ENCODE data around the gene TRPV6. TPM values are rescaled to one million over a fixed set of nuclear protein-coding genes. Genes with fewer than 3 reads are reported as not detected.

Gene TRPV6
- total RNA-seq, 1 donor from 2014 or later, result under 0.01 TPM

- FAIRE-seq (no peak), DNase-seq (ENCODE audit: low spot score in 2 of 2) (no peak)
These were observed 14.1 kb downstream of the TRPV6 start for GRCh38 chr7:142871260-142872105.

GRCh38 chr7:142870566-142871259, 14.8 kb downstream of the TRPV6 start:
- no peak for FAIRE-seq

GRCh38 chr7:142870147-142870559, 15.4 kb downstream of the TRPV6 start:
- no peak for FAIRE-seq
- DNase-seq (ENCODE audit: low spot score in 2 of 2), result no peak

More at GRCh38 chr7:142870566-142871259, 14.8 kb downstream of the TRPV6 start:
- no peak for DNase-seq (ENCODE audit: low spot score in 2 of 2)

DNA sequence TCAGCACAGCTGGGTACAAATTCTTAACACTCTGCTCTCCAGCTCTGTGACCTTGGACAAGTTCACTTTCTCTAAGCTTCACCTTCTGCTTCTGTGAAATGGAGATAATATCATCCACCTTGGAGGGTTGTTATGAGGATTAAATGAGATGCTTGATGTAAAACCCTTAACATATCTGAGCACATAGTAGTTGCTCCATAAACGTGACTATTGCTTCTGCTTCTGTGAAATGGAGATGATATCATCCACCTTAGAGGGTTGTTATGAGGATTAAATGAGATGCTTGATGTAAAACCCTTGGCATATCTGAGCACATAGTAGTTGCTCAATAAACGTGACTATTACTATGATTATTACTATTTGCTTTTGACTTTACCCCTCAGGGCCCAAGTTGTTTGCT, 16.1 kb downstream of the TRPV6 start:
- no peak for FAIRE-seq
- no peak for DNase-seq (ENCODE audit: low spot score in 2 of 2)

DNA sequence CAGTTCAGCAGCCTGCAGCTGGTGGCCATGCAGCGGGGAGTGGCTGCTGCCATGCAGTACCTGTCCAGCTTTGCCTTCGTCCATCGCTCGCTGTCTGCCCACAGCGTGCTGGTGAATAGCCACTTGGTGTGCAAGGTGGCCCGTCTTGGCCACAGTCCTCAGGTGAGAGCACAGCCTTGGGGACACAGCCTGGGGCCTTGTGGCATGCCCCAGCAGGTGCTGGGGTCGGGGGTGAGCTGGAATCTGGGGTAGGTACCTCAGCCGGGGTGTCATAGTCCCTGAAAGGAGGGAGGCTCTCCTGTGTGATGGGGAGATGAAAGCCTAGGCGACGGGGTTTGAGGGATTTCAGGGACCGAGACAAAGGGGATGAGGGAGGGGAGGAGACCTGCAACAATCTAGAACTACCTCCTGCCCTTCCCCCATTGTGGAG, 16.5 kb downstream of the TRPV6 start:
- FAIRE-seq, result no peak
- no peak for DNase-seq (ENCODE audit: low spot score in 2 of 2)

DNA sequence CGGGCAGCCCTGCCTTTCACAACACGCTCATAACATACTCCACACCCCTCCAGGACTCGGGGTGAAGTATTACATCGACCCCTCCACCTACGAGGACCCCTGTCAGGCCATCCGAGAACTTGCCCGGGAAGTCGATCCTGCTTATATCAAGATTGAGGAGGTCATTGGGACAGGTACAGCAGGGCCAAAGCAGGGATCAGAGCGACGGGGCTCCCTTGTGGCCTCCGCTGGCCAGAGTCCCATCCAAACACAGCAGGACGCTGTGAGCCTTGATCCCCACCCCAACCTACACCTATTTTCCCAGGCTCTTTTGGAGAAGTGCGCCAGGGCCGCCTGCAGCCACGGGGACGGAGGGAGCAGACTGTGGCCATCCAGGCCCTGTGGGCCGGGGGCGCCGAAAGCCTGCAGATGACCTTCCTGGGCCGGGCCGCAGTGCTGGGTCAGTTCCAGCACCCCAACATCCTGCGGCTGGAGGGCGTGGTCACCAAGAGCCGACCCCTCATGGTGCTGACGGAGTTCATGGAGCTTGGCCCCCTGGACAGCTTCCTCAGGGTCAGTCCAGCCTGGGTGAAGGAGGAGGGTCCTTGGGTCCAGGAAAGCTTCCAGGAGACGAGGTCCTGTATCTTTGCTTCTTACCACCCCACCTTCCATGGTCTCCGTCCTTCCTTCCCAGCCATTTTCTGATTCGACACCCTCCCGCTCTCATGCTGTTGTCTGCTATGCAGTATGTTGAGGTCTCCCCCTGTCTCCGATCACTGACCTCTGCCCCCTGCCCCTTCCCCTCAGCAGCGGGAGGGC, 17.2 kb downstream of the TRPV6 start:
- FAIRE-seq (no peak), DNase-seq (ENCODE audit: low spot score in 2 of 2) (no peak)

DNA sequence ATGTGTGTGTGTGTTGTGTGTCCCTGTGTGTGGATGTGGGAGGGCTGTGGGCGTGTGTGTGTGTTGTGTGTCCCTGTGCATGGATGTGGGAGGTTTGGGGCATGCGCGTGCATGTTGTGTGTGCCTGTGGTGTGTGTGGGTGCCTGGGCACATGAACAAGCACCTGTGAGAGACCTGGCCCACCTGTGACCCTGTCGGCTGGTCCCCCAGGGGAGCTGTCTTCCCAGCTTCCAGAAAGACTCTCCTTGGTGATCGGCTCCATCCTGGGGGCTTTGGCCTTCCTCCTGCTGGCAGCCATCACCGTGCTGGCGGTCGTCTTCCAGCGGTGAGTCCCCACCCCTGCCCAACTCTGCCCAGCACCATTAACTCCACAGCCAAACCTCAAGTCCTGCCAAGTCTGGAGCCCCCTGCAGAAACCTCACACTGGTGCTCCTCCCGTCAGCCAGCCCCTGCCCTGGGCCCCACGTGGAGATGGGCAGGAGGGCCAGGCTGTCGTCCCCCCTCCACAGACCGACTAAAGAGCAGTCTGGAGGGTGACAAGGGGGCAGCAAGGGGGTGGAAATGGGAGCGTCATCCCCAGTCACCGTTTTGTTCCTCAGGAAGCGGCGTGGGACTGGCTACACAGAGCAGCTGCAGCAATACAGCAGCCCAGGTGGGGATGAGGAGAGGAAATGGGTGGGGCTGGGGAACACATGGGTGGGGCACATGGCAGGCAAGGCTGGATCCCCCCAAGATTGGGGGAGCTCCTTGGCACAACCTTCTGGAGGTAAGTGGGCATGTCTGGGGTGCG, 18.0 kb downstream of the TRPV6 start:
- DNase-seq (ENCODE audit: low spot score in 2 of 2) (no peak), FAIRE-seq (no peak)

GRCh38 chr7:142867097-142867378, 18.5 kb downstream of the TRPV6 start:
- no peak for FAIRE-seq

DNA sequence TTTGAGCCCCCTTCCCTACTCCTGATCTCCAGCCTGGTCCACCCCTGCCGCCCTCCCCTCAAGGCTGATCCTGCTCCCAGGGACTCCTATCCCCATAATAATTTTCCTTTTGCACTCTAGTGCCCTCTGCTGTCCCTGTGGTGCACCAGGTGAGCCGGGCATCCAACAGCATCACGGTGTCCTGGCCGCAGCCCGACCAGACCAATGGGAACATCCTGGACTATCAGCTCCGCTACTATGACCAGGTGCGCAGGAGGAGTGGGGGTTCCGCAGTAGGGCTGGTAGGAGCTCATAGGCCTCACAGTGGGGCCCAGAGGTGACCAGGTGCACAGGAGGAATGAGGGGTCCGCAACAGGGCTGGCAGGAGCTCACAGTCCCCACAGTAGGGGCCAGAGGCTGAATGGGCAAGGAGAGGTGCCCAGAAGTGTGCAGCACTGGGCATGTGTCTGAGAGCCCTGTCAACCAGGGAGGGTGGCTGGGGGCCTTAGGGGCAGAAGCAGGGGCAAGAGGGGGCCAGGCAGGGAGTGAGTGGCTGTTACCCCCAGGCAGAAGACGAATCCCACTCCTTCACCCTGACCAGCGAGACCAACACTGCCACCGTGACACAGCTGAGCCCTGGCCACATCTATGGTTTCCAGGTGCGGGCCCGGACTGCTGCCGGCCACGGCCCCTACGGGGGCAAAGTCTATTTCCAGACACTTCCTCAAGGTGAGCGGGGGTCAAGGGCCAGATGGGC, 19.0 kb downstream of the TRPV6 start:
- peak in 1 of 2 donors; percentile 51 for DNase-seq (ENCODE audit: low spot score in 2 of 2)
- FAIRE-seq, result no peak

More at GRCh38 chr7:142867097-142867378, 18.5 kb downstream of the TRPV6 start:
- DNase-seq (ENCODE audit: low spot score in 2 of 2), result no peak

DNA sequence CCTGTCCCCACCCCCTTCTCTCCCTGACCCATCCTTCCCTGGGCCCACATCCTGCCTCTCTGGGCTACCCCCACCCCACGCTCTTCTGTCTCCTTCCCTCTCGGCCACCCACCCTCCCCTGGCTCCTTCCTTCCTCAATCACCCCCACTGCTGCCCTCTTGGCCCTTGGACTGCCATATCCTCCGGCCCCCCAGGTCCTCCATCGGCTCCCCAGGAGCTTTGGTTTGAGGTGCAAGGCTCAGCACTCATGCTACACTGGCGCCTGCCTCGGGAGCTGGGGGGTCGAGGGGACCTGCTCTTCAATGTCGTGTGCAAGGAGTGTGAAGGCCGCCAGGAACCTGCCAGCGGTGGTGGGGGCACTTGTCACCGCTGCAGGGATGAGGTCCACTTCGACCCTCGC, 19.8 kb downstream of the TRPV6 start:
- no peak for DNase-seq (ENCODE audit: low spot score in 2 of 2)
- no peak for FAIRE-seq

GRCh38 chr7:142864980-142865747, 20.4 kb downstream of the TRPV6 start:
- FAIRE-seq (no peak), DNase-seq (ENCODE audit: low spot score in 2 of 2) (peak in 1 of 2 donors; percentile 48)

GRCh38 chr7:142863891-142864685, 21.5 kb downstream of the TRPV6 start:
- DNase-seq (ENCODE audit: low spot score in 2 of 2) (no peak), FAIRE-seq (no peak)

DNA sequence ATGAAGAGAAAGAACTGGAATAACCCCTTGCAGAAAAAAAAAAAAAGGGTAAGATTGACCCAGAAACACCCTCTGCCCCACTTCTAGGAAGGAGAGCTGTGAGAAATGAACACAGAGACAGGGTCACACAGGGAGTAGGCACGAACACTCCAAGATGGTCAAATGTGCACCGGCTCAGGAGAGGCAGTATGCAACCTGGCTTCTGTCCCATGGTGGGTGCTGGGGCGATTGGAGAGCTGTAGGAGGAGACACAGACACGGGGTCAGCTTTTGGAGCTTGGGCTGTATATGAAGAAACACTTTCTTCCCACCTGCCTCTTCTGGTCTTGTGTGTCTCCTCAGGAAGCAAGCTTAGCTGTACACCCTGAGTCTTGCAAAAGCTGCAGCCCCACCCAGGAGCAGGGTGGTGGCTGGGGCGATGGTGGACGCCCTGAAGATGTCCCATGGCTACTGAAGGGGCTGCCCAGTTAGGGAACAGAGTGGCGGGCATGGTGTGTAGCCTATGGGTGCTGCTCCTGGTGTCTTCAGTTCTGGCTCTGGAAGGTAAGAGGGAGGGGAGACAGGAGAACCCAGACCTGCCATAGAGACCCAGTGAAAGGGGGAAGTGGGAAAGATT, 22.7 kb downstream of the TRPV6 start:
- FAIRE-seq (no peak), DNase-seq (ENCODE audit: low spot score in 2 of 2) (no peak)

GRCh38 chr7:142862351-142862750, 23.2 kb downstream of the TRPV6 start:
- no peak for DNase-seq (ENCODE audit: low spot score in 2 of 2)
- no peak for FAIRE-seq

DNA sequence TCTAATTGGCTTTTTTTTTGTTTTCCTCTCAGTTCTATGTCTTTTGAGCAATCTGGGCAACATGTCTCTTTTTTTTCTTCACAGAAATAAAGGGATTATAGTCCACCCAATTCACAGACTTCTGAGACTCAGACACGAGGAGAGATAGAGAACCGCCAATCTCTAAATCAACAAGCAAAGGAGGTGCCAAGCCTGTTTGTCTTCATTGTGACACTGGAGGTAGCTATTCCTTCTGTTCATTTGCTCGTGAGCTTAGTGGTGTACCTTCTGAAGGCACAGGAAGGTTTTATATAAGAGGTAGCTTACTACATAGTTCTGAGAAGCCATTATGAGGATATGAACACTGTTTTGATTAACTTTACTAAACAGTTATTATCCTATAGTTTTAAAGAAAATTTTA, 24.6 kb downstream of the TRPV6 start:
- no peak for FAIRE-seq
- DNase-seq (ENCODE audit: low spot score in 2 of 2), result no peak

DNA sequence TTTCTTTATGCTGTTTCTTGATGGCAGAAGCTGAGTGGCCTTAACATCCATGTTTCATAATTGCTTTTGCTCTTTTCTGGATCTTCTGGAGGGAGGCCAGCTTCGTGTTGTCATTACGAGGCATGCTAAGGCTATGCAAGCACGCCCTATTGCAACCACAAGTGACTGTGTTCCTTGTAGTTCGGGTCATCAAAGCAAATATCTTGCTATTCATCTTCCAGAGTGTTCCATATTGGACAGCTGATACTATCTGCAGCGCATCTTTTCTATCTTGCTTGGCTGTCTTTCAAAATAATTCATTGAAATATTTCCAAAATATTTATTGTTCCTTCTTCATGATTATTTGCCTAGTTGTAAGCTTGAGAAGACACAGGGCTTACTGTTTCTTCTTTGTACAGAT, 25.7 kb downstream of the TRPV6 start:
- FAIRE-seq (no peak), DNase-seq (ENCODE audit: low spot score in 2 of 2) (no peak)

GRCh38 chr7:142859411-142859810, 26.1 kb downstream of the TRPV6 start:
- DNase-seq (ENCODE audit: low spot score in 2 of 2), result no peak
- no peak for FAIRE-seq

GRCh38 chr7:142857625-142858024, 27.9 kb downstream of the TRPV6 start:
- no peak for DNase-seq (ENCODE audit: low spot score in 2 of 2)
- no peak for FAIRE-seq

Measured in frontal cortex (tissue), 4 donors.